H9 (cell line): Measurements from ENCODE around the gene SLAMF7. TPM values are rescaled to one million over a fixed set of nuclear protein-coding genes. Genes with fewer than 3 reads are reported as not detected.

Experiments
- DNase-seq: peaks from one replicate; pipeline ENCODE4 v3.0.0-alpha.2; 2017
- H2AFZ ChIP-seq: one replicate; pipeline ENCODE4 v1.6.1; 2013; ENCODE audit warnings: mild to moderate bottlenecking, low read length, control low read depth, moderate library complexity
- H2AK5ac ChIP-seq: 2 replicates; pipeline ENCODE4 v1.6.1; 2013; ENCODE audit warnings: low read length, control low read depth, mixed read lengths; ENCODE audit not compliant: insufficient read length
- H2BK120ac ChIP-seq: one replicate; pipeline ENCODE4 v1.6.1; 2013; ENCODE audit warnings: low read depth, mild to moderate bottlenecking, low read length, control low read depth, inconsistent platforms; ENCODE audit not compliant: poor library complexity, severe bottlenecking
- H2BK12ac ChIP-seq: 2 replicates; pipeline ENCODE4 v1.6.1; 2013; ENCODE audit warnings: low read length, control low read depth, mixed read lengths, low read depth; ENCODE audit not compliant: insufficient read length
- H2BK15ac ChIP-seq: 2 replicates; pipeline ENCODE4 v1.6.1; 2013; ENCODE audit warnings: low read depth, low read length, control low read depth
- H2BK20ac ChIP-seq: one replicate; pipeline ENCODE4 v1.6.1; 2013; ENCODE audit warnings: low read depth, mild to moderate bottlenecking, low read length, control low read depth, inconsistent platforms; ENCODE audit not compliant: poor library complexity, severe bottlenecking
- H2BK5ac ChIP-seq: 2 replicates; pipeline ENCODE4 v1.6.1; 2013; ENCODE audit warnings: low read length, control low read depth, mixed read lengths; ENCODE audit not compliant: insufficient read length
- H3K14ac ChIP-seq: 2 replicates; pipeline ENCODE4 v1.6.1; 2013; ENCODE audit warnings: low read length, control low read depth; ENCODE audit not compliant: insufficient read depth
- H3K18ac ChIP-seq: 2 replicates; pipeline ENCODE4 v1.6.1; 2013; ENCODE audit warnings: low read depth, mild to moderate bottlenecking, mixed read lengths, low read length, control low read depth; ENCODE audit not compliant: insufficient read length
- H3K23ac ChIP-seq: 2 replicates; pipeline ENCODE4 v1.6.1; 2013; ENCODE audit warnings: low read length, control low read depth, mixed read lengths, low read depth; ENCODE audit not compliant: insufficient read length
- H3K23me2 ChIP-seq: 2 replicates; pipeline ENCODE4 v1.6.1; 2013; ENCODE audit warnings: low read depth, mild to moderate bottlenecking, mixed read lengths, low read length, control low read depth; ENCODE audit not compliant: insufficient read length, poor library complexity, severe bottlenecking
- H3K27ac ChIP-seq: 2 replicates; pipeline ENCODE4 v1.5.1; 2013; ENCODE audit warnings: low read length, control low read depth, mixed read lengths, low read depth; ENCODE audit not compliant: insufficient read length
- H3K27me3 ChIP-seq: 2 replicates; pipeline ENCODE4 v1.6.1; 2013; ENCODE audit warnings: low read length, control low read depth, inconsistent platforms; ENCODE audit not compliant: insufficient read depth
- H3K4ac ChIP-seq: 2 replicates; pipeline ENCODE4 v1.6.1; 2013; ENCODE audit warnings: low read depth, mild to moderate bottlenecking, control low read depth, inconsistent platforms, low read length, moderate library complexity
- H3K4me1 ChIP-seq: 2 replicates; pipeline ENCODE4 v1.6.1; 2013; ENCODE audit warnings: low read length, control low read depth, inconsistent platforms; ENCODE audit not compliant: insufficient read depth
- H3K4me2 ChIP-seq: 2 replicates; pipeline ENCODE4 v1.6.1; 2013; ENCODE audit warnings: low read length, control low read depth, mixed read lengths; ENCODE audit not compliant: insufficient read length, insufficient read depth
- H3K56ac ChIP-seq: 2 replicates; pipeline ENCODE4 v1.6.1; 2013; ENCODE audit warnings: low read depth, mild to moderate bottlenecking, mixed read lengths, low read length, control low read depth; ENCODE audit not compliant: insufficient read length
- H3K79me1 ChIP-seq: 2 replicates; pipeline ENCODE4 v1.6.1; 2013; ENCODE audit warnings: low read depth, mild to moderate bottlenecking, moderate library complexity, low read length, control low read depth, inconsistent platforms; ENCODE audit not compliant: insufficient read depth, poor library complexity, severe bottlenecking
- H3K79me2 ChIP-seq: 2 replicates; pipeline ENCODE4 v1.6.1; 2013; ENCODE audit warnings: low read length, control low read depth, inconsistent platforms; ENCODE audit not compliant: insufficient read depth
- H3K9ac ChIP-seq: 2 replicates; pipeline ENCODE4 v1.6.1; 2013; ENCODE audit warnings: low read length, control low read depth, mixed read lengths; ENCODE audit not compliant: insufficient read length; ENCODE audit errors: extremely low read depth
- H3K9me3 ChIP-seq: one replicate; pipeline ENCODE4 v1.6.1; 2013; ENCODE audit warnings: low read depth, low read length, inconsistent platforms; ENCODE audit not compliant: control insufficient read depth
- H3T11ph ChIP-seq: one replicate; pipeline ENCODE4 v1.6.1; 2013; ENCODE audit warnings: mild to moderate bottlenecking, low read length, control low read depth, inconsistent platforms
- H4K20me1 ChIP-seq: one replicate; pipeline ENCODE4 v1.6.1; 2013; ENCODE audit not compliant: control insufficient read depth, insufficient read length, insufficient read depth
- H4K5ac ChIP-seq: 2 replicates; pipeline ENCODE4 v1.6.1; 2013; ENCODE audit warnings: low read depth, mild to moderate bottlenecking, mixed read lengths, low read length, control low read depth; ENCODE audit not compliant: insufficient read length
- H4K8ac ChIP-seq: replicated peaks from 2 replicates; pipeline ENCODE4 v1.6.1; 2013; ENCODE audit warnings: low read length, control low read depth, mixed read lengths, low read depth; ENCODE audit not compliant: insufficient read length
- H4K91ac ChIP-seq: 2 replicates; pipeline ENCODE4 v1.6.1; 2013; ENCODE audit warnings: low read depth, mild to moderate bottlenecking, moderate library complexity, mixed read lengths, low read length, control low read depth; ENCODE audit not compliant: insufficient read length
- H3K27ac Mint-ChIP-seq, 3 experiments: 2 replicates in 2 of 3; 3 replicates in 1 of 3; pipeline ENCODE4 v1.8.0; 2020 to 2021; ENCODE audit warnings: mixed read lengths in 3 of 3, mild to moderate bottlenecking in 1 of 3, moderate library complexity in 1 of 3
- H3K27me3 Mint-ChIP-seq: 2 replicates; pipeline ENCODE4 v1.8.0; 2021; ENCODE audit warnings: low read depth, mild to moderate bottlenecking, moderate library complexity, mixed read lengths
- H3K36me3 Mint-ChIP-seq, 3 experiments: 2 replicates in 2 of 3; 3 replicates in 1 of 3; pipeline ENCODE4 v1.8.0; 2020 to 2021; ENCODE audit warnings: low read depth in 3 of 3, mixed read lengths in 3 of 3; ENCODE audit not compliant: insufficient read depth in 1 of 3
- H3K4me1 Mint-ChIP-seq, 2 experiments: 2 replicates each; pipeline ENCODE4 v1.8.0; 2020; ENCODE audit warnings: mixed read lengths in 2 of 2
- H3K4me3 Mint-ChIP-seq, 2 experiments: 2 replicates in 1 of 2; 3 replicates in 1 of 2; pipeline ENCODE4 v1.8.0; 2020 to 2021; ENCODE audit warnings: mild to moderate bottlenecking in 2 of 2, mixed read lengths in 2 of 2, moderate library complexity in 1 of 2
- H3K9me3 Mint-ChIP-seq, 2 experiments: 2 replicates in 1 of 2; 3 replicates in 1 of 2; pipeline ENCODE4 v1.8.0; 2020; ENCODE audit warnings: mild to moderate bottlenecking in 2 of 2, mixed read lengths in 2 of 2, moderate library complexity in 1 of 2
- CTCF ChIP-seq: fragments of 200-600 bp; sonication (generic); conservative IDR thresholded peaks from 3 replicates; pipeline ENCODE4 v1.8.0; 2021; ENCODE audit warnings: antibody characterized with exemption, mild to moderate bottlenecking
- WGBS: extraction: QIAGEN DNeasy Blood & Tissue Kit; methylation state at CpG from one replicate; pipeline ENCODE4 v1.1.7; 2013; ENCODE audit warnings: missing lambda C conversion rate, low lambda C conversion rate, mixed read lengths; ENCODE audit not compliant: insufficient read length; ENCODE audit errors: extremely low coverage; 5-methylcytosine and 5-hydroxymethylcytosine counted together
- total RNA-seq: library from RNA; stranded (reverse); gene quantifications from 2 replicates; pipeline ENCODE4 v1.2.1, GENCODE V29; 2021

SLAMF7 gene
- total RNA-seq, 1 experiment from 2014 or later = not detected

DNA sequence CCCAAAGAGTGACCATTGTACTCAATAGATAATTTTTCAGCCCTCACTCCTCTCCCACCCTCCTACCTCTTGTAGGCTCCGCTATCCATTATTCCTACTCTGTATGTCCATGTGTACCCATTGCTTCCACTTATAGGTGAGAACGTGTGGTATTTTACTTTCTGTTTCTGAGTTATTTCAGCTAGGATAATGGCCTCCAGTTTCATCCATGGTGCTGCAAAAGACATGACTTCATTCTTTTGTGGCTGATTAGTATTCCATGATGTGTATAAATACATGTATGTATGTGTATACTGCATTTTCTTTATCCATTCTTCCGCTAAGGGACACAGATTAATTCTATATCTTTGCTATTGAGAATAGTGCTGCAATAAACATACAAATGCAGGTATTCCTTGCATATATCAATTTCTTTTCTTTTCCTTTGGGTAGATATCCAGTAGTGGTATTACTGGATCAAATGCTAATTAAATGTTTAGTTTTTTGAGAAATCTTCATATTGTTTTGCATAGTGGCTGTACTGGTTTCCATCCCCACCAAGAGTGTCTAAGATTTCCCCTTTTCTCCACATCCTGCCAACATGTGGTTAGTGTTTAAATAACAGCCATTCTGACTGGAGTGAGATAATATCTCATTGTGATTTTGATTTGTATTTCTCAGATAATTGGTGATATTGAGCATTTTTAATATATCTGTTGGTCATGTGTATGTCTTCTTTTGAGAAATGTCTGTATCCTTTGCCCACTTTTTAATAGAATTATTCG, 61.8 kb downstream of the SLAMF7 start:
- H3K23me2 ChIP-seq = no peaks in the 10 kb centered on the region
- no peak overlapping the region for H3K23ac ChIP-seq
- H3K27ac ChIP-seq = no peak overlapping the region
- Mint-ChIP-seq H3K36me3 (no peaks in the 10 kb centered on the region; a peak in 1 of 7 replicates), H3K4me3 (no peak overlapping the region), H3K4me1 (no peaks in the 10 kb centered on the region), H3K27ac (no peak overlapping the region), H3K27me3 (peaks cover 3% of the 10 kb centered on the region; the same call in 1 of the 2 replicates), H3K9me3 (peaks cover 3 to 4% of the 10 kb centered on the region in 2 experiments; a peak in 2 of 5 replicates)
- no peaks in the 10 kb centered on the region for H3K9me3 ChIP-seq
- H4K8ac ChIP-seq = no peak overlapping the region
- H3K4me2 ChIP-seq = no peak overlapping the region
- no peak for DNase-seq
- H2AFZ ChIP-seq = no peak overlapping the region
- no peak overlapping the region for H3K9ac ChIP-seq
- no peak overlapping the region for H3K14ac ChIP-seq
- H2BK12ac ChIP-seq = no peak overlapping the region
- no peak overlapping the region for H2BK120ac ChIP-seq
- no peak overlapping the region for H4K5ac ChIP-seq
- H2BK20ac ChIP-seq = no peak overlapping the region
- no peak overlapping the region for H3K18ac ChIP-seq
- no peak overlapping the region for H4K91ac ChIP-seq
- no peak for TF ChIP-seq CTCF
- H3K27me3 ChIP-seq = no peaks in the 10 kb centered on the region
- H2BK15ac ChIP-seq = no peak overlapping the region
- H3K4me1 ChIP-seq = no peaks in the 10 kb centered on the region
- WGBS = no CpG with 5 or more reads among the region's 4 CpGs
- no peak overlapping the region for H3K4ac ChIP-seq
- H4K20me1 ChIP-seq = no peaks in the 10 kb centered on the region
- no peak overlapping the region for H2BK5ac ChIP-seq
- H2AK5ac ChIP-seq = no peak overlapping the region
- no peaks in the 10 kb centered on the region for H3K79me2 ChIP-seq
- no peak overlapping the region for H3T11ph ChIP-seq
- H3K79me1 ChIP-seq = no peaks in the 10 kb centered on the region
- H3K56ac ChIP-seq = no peak overlapping the region
